Measurements from ENCODE around the gene OLFML2A.

GRCh38 chr9:124761710-124762109 is 15.2 kb upstream of the OLFML2A start:
- TF ChIP-seq, protein P1, sequence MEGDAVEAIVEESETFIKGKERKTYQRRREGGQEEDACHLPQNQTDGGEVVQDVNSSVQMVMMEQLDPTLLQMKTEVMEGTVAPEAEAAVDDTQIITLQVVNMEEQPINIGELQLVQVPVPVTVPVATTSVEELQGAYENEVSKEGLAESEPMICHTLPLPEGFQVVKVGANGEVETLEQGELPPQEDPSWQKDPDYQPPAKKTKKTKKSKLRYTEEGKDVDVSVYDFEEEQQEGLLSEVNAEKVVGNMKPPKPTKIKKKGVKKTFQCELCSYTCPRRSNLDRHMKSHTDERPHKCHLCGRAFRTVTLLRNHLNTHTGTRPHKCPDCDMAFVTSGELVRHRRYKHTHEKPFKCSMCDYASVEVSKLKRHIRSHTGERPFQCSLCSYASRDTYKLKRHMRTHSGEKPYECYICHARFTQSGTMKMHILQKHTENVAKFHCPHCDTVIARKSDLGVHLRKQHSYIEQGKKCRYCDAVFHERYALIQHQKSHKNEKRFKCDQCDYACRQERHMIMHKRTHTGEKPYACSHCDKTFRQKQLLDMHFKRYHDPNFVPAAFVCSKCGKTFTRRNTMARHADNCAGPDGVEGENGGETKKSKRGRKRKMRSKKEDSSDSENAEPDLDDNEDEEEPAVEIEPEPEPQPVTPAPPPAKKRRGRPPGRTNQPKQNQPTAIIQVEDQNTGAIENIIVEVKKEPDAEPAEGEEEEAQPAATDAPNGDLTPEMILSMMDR (IDR thresholded peaks at IDR 0.05; ENCODE audit: insufficient read depth, low read length): no peak
- TF ChIP-seq POLR2AphosphoS5 (IDR thresholded peaks at IDR 0.05; ENCODE audit: low read depth) (no peak), SPI1 (IDR thresholded peaks at IDR 0.05; ENCODE audit: borderline replicate concordance, low read depth) (no peak), REST (IDR thresholded peaks at IDR 0.05; ENCODE audit: insufficient replicate concordance, low read depth) (no peak), GABPA (IDR thresholded peaks at IDR 0.05; ENCODE audit: low read depth) (no peak)

All from HL-60 (cell line).